22Rv1 (cell line): ENCODE results near the gene HIC2.

Experiments
- H3K27ac ChIP-seq: fragments of 450-650 bp; 2 replicates; pipeline ENCODE4 v1.5.1; 2017
- ZFX ChIP-seq: fragments of 450-650 bp; IDR thresholded peaks from 2 replicates; pipeline ENCODE4 v1.6.1; 2017; ENCODE audit warnings: antibody characterized with exemption, borderline replicate concordance
- TF ChIP-seq, protein P1 (sequence below): fragments of 450-650 bp; IDR thresholded peaks from 2 replicates; pipeline ENCODE4 v1.5.1; 2017; ENCODE audit warnings: mild to moderate bottlenecking

The HIC2 gene

DNA sequence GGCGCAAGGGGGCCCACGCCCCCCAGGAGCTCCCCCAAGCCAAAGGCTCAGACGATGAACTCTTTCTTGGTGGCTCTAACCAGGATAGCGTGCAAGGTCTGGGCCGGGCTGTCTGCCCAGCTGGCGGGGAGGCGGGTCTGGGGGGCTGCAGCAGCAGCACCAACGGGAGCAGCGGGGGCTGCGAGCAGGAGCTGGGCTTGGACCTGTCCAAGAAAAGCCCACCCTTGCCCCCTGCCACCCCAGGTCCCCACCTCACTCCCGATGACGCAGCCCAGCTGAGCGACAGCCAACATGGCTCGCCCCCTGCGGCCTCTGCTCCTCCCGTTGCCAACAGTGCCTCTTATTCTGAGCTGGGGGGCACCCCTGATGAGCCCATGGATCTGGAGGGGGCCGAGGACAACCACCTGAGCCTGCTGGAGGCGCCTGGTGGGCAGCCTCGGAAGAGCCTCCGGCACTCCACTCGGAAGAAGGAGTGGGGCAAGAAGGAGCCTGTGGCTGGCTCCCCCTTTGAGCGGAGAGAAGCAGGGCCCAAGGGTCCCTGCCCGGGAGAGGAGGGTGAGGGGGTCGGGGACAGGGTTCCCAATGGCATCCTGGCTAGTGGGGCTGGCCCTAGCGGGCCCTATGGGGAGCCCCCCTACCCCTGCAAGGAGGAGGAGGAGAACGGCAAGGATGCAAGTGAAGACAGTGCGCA, 28.4 kb downstream of the HIC2 start:
- TF ChIP-seq, protein P1, sequence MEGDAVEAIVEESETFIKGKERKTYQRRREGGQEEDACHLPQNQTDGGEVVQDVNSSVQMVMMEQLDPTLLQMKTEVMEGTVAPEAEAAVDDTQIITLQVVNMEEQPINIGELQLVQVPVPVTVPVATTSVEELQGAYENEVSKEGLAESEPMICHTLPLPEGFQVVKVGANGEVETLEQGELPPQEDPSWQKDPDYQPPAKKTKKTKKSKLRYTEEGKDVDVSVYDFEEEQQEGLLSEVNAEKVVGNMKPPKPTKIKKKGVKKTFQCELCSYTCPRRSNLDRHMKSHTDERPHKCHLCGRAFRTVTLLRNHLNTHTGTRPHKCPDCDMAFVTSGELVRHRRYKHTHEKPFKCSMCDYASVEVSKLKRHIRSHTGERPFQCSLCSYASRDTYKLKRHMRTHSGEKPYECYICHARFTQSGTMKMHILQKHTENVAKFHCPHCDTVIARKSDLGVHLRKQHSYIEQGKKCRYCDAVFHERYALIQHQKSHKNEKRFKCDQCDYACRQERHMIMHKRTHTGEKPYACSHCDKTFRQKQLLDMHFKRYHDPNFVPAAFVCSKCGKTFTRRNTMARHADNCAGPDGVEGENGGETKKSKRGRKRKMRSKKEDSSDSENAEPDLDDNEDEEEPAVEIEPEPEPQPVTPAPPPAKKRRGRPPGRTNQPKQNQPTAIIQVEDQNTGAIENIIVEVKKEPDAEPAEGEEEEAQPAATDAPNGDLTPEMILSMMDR = no peak
- TF ChIP-seq ZFX = no peak
- H3K27ac ChIP-seq = no peak overlapping the region

DNA sequence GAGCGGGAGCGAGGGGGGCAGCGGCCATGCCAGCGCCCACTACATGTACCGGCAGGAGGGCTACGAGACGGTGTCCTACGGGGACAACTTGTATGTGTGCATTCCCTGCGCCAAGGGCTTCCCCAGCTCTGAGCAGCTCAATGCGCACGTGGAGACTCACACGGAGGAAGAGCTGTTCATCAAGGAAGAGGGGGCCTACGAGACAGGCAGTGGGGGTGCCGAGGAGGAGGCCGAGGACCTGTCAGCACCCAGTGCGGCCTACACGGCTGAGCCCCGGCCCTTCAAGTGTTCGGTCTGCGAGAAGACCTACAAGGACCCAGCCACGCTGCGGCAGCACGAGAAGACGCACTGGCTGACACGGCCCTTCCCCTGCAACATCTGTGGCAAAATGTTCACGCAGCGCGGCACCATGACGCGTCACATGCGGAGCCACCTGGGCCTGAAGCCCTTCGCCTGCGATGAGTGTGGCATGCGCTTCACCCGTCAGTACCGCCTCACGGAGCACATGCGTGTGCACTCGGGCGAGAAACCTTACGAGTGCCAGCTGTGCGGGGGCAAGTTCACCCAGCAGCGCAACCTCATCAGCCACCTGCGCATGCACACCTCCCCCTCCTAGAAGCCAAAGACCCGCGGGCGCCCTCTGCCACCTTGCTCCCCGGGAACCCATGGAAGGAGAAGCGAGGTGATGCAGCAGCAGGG, 29.1 kb downstream of the HIC2 start:
- TF ChIP-seq ZFX = no peak
- TF ChIP-seq, protein P1 = no peak
- no peak overlapping the region for H3K27ac ChIP-seq

DNA sequence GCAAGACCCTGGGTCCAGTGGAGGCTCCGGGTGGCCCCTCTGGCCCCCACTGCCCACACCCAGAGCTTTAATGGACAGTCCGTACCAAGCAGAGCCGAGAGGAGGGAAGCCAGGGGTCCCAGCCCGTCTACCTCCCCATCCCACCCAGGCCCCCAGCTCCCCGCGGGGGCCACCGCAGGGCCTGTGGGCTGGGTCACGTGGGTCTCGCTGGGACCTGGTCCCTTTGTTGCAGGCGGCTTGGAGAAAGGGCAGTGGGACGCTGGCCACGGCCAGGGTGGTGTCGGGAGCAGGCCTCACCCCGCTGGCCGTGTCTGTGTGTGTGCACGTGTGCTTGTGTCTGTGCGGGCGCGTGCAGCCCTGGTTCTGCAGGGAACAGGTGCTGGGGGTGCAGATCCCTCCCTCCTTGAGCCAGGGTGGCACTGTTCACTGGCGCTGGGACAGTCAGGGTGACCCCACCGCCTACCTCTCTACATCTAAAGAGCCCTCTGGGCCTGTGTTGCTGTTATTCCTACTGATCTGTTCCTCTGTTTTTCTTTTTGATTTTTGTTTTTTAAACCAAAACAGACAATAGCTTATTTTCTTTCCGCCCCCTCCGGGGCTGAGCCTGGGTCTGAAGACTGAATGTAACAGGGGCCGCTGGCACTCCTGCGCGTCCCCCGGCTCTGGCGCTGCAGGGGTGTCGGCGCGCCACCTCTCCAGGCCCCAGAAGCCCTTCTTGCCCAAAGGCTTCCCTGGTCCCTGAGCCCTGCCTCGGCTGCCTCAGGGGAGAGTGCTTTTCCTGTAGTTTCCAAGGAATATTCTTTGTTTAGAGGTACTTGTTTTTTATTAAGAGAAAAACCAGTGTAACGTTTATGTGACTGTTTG, 29.9 kb downstream of the HIC2 start:
- no peak overlapping the region for H3K27ac ChIP-seq
- TF ChIP-seq ZFX = no peak

DNA sequence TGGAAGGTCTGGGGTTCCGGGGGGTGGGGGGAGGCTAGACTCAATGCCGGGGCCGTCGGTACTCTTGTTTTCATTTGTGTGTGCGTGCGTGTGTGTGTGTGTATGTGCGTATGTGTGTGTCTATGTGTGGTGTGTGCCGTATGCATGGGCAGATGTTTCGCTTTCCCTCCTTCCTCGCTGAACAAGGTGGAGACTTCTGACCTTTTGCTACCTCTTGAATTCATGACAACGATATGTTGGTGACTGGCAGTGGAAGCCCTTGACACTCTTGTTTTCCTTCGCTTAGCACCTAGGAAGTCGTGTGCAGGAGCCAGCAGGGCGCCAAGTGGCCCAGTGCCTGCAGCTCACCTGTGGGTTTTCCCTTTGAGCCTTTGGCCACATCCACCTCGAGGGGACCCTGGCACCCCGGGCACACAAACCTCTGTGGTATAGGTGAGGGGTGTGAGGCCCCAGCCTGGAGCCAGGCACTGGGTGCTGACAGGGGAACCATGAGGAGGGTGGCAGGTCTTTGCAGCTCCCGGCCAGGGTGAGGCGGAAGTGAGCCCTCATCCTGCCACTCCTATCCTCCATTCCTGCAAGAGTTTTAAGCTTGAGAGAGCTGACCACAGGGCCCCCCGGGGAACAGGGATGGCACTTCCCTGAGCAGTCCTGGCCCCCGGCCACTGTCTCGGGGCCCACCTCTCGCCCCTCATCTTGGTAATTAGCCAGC, 30.7 kb downstream of the HIC2 start:
- no peak for TF ChIP-seq ZFX
- TF ChIP-seq, protein P1 = peak; percentile 43
- H3K27ac ChIP-seq = no peak overlapping the region

DNA sequence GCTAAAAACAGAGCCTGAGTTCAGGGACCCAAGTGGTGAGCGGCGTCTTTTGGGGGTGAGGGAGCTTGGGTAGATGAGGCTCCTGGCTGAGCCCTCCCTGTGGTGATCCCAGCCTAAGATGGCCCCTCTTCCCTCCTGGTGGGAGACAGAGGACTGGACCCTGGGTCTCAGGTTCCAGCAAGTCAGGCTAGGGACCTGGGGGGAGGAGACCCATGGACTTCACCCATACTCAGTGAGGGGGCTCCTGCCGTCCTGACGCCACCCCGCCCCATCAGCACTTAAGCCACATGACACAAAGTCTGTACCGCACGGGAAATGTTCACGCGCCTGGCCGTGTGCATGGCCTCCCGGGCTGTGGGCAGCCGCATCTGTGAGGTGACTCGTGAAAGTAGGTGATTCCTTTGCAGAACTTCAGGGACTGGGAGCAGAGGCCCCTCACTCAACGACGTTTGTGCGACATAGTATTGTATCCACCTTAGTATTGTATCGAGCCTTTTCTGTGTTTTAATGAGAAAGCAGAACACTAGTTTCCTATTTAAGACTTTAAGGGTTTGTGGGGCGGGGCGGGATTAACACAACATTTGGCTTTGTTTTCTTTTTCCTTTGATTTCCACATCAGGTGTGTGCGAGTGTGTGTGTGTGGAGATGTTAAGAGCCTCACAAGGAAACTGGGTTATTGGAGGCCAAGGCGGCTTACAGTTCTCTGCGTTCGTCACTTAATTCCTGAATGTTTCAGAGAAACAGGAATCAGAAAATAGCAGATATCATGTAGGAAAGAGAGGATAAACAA, 31.7 kb downstream of the HIC2 start:
- TF ChIP-seq, protein P1 = no peak
- no peak for TF ChIP-seq ZFX
- H3K27ac ChIP-seq = no peak overlapping the region

DNA sequence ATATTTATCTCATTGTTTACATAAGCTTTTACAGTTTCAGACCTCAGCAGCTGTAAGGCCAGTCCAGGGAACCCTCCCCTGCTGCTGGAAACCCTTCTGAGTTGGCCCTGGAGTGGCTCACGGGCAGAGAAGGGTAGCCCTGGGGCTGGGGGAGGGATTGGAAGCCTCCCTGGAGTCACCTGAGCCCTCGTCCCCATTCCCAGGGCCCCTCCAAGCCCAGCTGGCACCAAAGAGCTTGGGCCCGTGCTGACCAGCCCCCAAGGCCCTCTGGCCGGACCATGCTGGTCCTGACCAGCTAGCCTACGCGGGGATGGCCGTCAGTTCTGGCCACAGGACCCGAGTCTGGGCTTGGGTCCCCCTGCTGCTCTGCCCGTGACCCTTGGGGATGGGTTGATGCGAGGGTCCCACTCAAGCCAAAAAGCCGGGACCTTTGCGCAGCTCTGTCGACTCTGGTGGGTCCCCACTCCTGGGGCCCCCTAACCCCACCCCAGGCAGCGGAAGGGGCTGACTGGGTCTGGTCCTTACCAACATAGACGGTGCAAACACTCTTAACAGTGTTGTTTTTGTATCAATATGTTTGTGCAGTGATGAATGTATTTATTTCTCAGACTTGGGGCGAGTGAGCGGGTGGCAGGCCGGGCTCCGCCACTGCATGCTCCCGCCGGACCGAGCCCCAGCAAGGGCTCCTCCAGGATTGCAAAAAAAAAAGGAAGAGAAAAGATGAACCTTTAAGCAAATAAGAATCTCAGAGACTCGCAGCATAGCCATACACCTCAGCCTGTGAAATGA, 32.6 kb downstream of the HIC2 start:
- no peak overlapping the region for H3K27ac ChIP-seq

More for the DNA sequence above, 32.6 kb downstream of the HIC2 start:
- TF ChIP-seq, protein P1 = no peak
- TF ChIP-seq ZFX = no peak
